Measurements from ENCODE around the gene BHLHE40. TPM values are rescaled to one million over a fixed set of nuclear protein-coding genes. Genes with fewer than 3 reads are reported as not detected.

BHLHE40 gene
- polyA plus RNA-seq, 1 donor from 2014 or later = 11.1 TPM

DNA sequence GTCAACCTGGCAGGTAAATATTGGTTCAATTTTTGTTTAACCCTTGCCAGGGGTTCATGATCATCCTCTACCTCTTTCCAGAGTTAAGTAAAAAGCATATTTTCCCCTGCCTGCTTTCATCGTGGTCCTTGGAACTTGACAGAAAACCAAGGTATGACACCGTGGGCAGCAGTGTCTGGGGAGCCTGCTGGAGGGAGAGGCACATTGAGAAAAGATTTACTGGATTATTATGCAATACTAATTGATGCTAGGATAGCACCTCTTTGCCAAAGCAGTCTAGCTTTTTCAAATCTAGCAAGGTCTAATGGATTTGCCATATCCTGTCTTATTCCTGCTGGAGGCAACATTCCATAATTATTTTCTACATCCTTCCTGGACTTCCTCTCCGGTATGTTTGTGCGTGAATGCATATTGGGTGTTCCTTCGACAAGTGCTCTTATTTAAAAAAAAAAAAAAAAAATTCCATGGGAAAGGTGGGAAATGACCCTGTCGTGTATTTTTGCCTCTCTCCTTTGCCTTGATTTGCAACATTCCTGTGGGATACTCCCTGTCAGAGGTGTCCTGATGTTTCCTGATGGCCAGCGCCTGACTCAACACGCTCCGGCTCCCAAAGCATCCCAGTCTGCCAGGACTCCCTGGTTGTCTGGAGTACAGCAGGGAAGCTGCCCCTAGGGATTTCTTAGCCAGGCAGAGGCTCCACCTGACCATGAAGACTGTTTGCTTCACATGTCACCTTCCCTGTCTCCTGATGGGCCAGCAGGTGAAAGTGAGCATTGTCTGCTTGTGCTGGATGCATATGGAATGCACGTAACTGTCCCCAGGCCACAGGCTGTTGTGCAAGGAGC, 6.3 kb downstream of the BHLHE40 start:
- Mint-ChIP-seq H3K27ac (peak overlapping the region; percentile 84 to 99 (median 96)), H3K4me1 (peaks cover 48 to 65% (median 50%) of the 10 kb centered on the region in 3 donors), H3K36me3 (peaks cover 3% of the 10 kb centered on the region), H3K4me3 (peak overlapping the region; percentile 39 to 90 (median 82)), H3K27me3 (no peaks in the 10 kb centered on the region), H3K9me3 (no peaks in the 10 kb centered on the region)

DNA sequence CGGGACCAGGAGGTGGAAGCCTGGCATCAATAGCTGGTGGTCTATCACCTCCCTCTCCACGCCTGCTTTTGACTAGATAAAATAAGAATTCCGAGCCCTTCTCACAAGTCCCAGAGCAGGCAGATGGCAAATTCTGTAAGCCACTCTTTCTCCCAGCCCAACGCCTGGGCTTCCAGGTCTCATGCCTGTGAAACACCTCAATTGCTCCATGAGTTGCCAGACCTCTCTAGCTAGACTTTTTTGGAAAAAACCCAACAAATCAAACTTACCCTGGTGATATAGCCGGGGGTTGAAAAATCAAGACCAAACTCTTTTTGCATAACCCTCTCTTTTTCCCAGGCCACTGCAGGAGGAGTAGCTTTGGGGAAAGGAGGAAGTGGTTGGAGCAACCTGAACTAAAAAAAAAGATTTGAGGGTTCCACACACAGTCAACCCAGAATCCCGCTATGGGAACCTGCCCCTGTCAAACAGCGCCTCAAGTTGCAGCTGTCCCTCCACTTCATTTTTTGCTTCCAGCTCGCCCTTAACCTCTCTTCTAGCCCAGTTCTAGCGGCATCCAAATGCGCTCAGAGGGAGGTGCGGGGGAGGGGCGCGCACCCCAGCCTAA, 7.0 kb downstream of the BHLHE40 start:
- peaks cover 46 to 60% (median 48%) of the 10 kb centered on the region in 3 donors for H3K4me1 Mint-ChIP-seq

DNA sequence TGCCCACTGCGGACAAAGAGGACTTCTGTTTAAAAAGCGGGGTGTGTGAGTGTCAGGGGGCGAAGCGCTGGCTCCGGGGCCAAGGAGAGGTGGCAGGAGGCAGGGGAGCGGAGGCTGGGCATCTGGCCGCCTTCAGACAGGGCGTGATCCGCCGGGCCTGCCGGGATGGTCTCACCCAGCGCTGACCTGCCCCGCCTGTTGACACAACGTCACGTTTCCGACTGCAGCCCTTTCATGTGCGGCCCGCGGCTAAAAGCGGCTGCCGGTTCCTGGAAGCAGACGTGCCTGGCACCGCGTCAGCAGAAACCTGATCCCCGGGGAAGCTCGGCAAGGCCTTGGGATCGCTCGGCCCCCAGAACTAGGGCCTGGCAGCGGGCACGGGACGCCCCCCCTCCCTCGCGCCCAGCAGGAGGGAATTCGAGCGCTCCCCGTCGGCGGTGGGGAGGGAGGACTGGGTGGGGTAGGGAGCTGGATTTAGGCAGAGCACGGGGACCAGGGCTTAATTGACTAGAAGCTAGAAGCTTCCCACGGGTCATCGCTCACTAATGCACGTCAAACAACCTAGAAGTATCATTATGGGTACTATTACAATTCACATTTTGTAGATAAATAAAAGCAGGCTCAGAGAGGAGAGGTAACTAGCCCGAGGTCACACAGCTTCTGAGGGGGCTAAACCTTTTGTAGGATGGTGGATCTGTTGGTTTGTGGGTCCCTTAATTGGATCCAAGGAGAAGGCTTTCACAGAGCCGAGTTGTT, 7.7 kb downstream of the BHLHE40 start:
- no peaks in the 10 kb centered on the region for H3K9me3 Mint-ChIP-seq
- peak overlapping the region; percentile 77 to 94 (median 88) for H3K4me3 Mint-ChIP-seq
- no peaks in the 10 kb centered on the region for H3K27me3 Mint-ChIP-seq
- H3K36me3 Mint-ChIP-seq = peaks cover 2% of the 10 kb centered on the region
- H3K27ac Mint-ChIP-seq = peak overlapping the region; percentile 84 to 99 (median 96)
- peaks cover 41 to 55% (median 41%) of the 10 kb centered on the region in 3 donors for H3K4me1 Mint-ChIP-seq

More for the DNA sequence above, 7.0 kb downstream of the BHLHE40 start:
- peak overlapping the region; percentile 84 to 99 (median 96) for H3K27ac Mint-ChIP-seq
- H3K4me3 Mint-ChIP-seq = peak overlapping the region; percentile 77 to 94 (median 88)
- H3K27me3 Mint-ChIP-seq = no peaks in the 10 kb centered on the region
- H3K36me3 Mint-ChIP-seq = peaks cover 3% of the 10 kb centered on the region
- H3K9me3 Mint-ChIP-seq = no peaks in the 10 kb centered on the region

DNA sequence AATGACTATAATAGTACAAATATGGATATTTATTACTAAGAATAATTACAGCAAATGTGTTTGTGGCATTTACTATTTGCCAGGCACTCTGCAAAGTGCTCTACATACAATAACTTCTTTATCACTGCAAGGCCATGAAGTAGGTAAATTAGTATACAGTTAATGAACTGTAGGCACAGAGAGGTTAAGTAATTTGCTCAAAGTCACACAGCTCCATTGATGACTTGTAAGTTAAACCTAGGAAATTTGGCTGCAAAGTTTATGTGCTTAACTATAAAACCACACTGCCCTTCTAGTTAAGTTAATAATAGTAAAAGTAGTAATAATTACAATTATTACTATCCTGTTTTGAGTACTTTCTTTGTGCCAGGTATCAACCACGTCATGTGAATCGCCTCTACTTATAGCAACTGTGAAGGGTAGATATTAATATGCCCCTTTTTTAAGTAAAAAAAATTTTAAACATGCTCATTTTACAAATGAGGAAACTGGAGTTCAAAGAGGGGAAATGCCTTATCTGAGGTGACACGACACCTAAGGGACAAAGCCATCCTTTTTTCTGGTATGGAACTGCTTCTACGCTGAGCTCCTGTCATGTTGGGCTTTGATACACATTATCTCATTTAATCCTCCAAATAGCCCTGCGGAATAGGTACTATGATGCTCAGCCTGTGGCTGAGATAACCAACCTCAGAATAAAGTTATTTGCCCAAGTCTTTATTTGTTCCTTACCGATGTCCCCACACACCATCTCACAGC, 8.5 kb downstream of the BHLHE40 start:
- Mint-ChIP-seq H3K4me3 (peak overlapping the region; percentile 77 to 94 (median 88)), H3K9me3 (no peaks in the 10 kb centered on the region), H3K4me1 (peaks cover 37 to 51% (median 39%) of the 10 kb centered on the region in 3 donors), H3K36me3 (peaks cover 2% of the 10 kb centered on the region), H3K27me3 (no peaks in the 10 kb centered on the region), H3K27ac (peak overlapping the region; percentile 84 to 99 (median 85))

DNA sequence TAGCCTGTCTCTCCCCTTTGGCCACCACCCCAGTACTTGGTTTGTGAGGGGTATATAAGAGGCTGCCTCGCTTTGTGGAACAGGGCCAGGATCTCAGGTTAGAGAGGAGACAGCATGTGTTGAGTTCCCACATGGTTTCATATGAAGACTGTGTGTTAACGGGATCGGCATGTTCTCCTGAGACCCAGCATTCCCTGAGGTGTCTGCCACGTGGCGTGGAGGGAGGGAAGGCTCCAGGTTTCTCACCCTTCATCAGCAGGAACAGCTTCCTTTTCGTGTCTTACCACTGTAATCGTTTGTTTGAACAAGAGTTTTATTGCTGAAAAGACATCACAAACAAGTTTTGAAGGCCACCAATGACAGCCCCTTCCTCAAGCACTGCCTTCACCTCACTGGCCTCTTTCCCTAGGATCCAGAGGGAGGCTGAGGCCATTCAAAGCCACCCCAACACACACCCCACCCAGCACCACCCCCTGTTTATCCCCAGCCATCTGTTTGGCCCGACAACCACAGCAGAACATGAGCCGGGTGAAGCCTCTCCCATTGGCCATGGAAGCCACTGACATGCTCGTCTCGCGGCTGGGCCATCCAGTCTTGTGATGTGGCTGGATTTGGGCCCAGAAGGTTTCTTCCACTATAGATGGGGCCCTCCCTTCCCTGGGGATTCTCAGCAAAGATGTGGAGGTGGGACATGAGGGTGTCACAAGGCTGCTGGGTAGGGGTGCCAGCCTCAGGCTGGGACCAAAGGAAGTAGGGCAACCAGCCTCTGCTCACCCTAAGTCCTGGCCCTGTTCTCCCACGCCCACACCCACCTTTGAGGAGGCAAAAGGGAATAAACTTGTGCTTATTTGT, 10.0 kb downstream of the BHLHE40 start:
- Mint-ChIP-seq H3K27me3 (no peaks in the 10 kb centered on the region), H3K27ac (peak overlapping the region in 1 of 3 donors; percentile 39), H3K4me1 (peaks cover 28 to 38% (median 30%) of the 10 kb centered on the region in 3 donors)

DNA sequence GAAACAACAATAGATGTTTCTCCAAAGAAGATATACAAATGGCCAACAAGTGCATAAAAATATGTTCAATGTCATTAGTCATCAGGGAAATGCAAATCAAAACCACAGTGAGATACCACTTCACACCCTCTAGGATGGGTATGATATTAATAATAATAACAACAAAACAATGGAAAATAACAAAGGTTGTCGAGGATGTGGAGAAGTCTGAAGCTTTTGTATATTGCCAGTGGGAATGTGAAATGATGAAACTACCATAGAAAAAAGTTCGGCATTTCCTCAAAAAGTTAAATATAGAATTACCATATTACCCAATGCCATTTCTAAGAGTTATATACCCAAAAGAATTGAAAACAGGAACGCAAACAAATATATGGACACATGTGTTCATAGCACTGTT, 10.8 kb downstream of the BHLHE40 start:
- H3K27me3 Mint-ChIP-seq = no peaks in the 10 kb centered on the region
- H3K36me3 Mint-ChIP-seq = no peaks in the 10 kb centered on the region
- H3K9me3 Mint-ChIP-seq = no peaks in the 10 kb centered on the region
- H3K27ac Mint-ChIP-seq = no peak overlapping the region
- H3K4me3 Mint-ChIP-seq = peak overlapping the region in 1 of 4 donors; percentile 23
- H3K4me1 Mint-ChIP-seq = peaks cover 24 to 32% (median 25%) of the 10 kb centered on the region in 3 donors

More for the DNA sequence above, 10.0 kb downstream of the BHLHE40 start:
- peak overlapping the region in 2 of 4 donors; percentile 55 to 70 for H3K4me3 Mint-ChIP-seq
- H3K36me3 Mint-ChIP-seq = no peaks in the 10 kb centered on the region
- H3K9me3 Mint-ChIP-seq = no peaks in the 10 kb centered on the region

DNA sequence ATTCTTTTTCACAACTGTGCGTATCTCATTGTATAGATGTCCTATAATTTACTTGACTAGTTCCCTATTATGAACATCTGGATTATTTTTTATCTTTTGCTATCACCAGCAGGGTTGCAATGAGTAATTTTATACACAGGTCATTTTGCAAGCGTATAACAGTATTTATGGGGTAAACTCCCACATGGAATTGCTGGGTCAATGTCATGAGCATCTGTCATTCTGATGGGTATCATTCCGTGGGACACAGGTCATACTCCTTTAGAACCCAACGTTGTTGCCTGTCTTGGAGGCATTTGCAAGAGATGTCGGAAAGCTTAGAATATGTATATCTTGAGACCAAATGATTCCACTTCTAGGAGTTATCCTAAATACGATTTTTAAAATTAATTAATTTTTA, 12.9 kb downstream of the BHLHE40 start:
- H3K9me3 Mint-ChIP-seq = no peaks in the 10 kb centered on the region
- H3K36me3 Mint-ChIP-seq = no peaks in the 10 kb centered on the region
- H3K4me1 Mint-ChIP-seq = peaks cover 11 to 22% (median 15%) of the 10 kb centered on the region in 3 donors
- H3K27me3 Mint-ChIP-seq = no peaks in the 10 kb centered on the region
- no peak overlapping the region for H3K4me3 Mint-ChIP-seq
- H3K27ac Mint-ChIP-seq = no peak overlapping the region

DNA sequence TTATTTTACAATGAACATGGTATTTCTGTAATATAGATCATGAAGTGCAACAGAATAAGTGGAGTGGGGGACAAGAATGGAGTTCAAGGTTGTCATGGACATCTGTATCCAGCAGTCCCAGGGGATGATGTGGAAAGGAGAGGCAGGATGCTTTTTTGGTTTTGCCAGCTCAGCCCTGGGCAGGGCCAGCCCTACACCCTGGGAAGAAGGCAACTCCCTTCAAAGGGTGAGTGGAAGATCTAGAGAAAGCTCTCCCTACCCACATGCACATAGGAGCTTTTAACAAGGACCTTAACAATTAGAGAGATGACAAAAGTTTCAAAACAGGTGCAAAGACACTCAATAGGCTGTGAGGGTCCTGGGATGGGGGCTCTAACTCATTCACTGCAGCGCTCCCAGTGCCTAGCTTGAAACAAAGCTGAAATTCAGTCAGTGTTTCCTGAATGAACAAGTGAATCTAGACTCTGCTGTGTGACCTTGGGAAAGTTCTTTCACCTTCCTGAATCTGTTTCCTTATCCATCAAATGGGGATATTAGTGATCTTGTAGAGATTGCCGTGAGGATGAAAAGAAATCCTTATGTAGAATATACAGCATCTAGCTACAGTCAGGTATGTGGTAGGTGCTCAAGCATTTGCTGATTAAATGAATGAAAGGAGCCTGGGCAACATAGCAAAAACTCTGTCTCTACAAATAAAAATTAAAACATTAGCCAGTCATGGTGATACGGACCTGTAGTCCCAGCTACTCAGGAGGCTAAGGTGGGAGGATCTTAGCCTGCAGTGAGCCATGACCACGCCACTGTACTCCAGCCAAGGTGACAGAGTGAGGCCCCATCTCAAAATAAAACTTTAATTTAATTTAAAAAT, 14.3 kb downstream of the BHLHE40 start:
- H3K27me3 Mint-ChIP-seq = no peaks in the 10 kb centered on the region
- no peaks in the 10 kb centered on the region for H3K36me3 Mint-ChIP-seq
- no peaks in the 10 kb centered on the region for H3K9me3 Mint-ChIP-seq
- H3K4me1 Mint-ChIP-seq = peaks cover 4 to 15% (median 9%) of the 10 kb centered on the region in 3 donors
- peak overlapping the region in 1 of 3 donors; percentile 61 for H3K27ac Mint-ChIP-seq
- H3K4me3 Mint-ChIP-seq = no peak overlapping the region

DNA sequence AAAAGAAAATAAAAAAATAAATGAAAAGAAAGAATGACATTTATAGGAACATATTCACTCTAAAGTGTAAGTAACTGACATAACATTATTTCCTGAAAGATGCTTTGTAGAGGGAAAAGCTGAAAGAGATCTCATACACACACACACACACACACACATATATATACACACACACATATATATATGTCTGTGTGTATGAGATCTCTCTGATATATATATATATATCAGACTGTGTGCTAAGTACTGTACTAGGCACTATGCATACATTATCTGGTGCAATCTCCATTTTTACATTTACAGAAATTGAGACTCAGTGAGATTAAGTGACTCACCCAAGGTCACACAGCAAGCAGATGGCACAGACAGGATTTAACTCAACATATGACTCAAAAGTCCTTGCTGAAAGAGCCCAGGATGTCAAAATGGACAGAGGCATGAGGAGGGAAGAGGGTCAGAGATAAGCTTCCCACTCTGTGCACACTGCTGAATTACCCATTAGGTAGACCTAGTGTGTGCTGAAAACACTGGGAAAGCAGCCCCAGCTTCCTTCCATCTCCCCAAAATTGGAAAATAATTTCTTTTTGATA, 15.0 kb downstream of the BHLHE40 start:
- Mint-ChIP-seq H3K9me3 (no peaks in the 10 kb centered on the region), H3K4me1 (peaks cover 4 to 12% (median 8%) of the 10 kb centered on the region in 3 donors), H3K27me3 (no peaks in the 10 kb centered on the region), H3K36me3 (no peaks in the 10 kb centered on the region), H3K4me3 (no peak overlapping the region), H3K27ac (no peak overlapping the region)

DNA sequence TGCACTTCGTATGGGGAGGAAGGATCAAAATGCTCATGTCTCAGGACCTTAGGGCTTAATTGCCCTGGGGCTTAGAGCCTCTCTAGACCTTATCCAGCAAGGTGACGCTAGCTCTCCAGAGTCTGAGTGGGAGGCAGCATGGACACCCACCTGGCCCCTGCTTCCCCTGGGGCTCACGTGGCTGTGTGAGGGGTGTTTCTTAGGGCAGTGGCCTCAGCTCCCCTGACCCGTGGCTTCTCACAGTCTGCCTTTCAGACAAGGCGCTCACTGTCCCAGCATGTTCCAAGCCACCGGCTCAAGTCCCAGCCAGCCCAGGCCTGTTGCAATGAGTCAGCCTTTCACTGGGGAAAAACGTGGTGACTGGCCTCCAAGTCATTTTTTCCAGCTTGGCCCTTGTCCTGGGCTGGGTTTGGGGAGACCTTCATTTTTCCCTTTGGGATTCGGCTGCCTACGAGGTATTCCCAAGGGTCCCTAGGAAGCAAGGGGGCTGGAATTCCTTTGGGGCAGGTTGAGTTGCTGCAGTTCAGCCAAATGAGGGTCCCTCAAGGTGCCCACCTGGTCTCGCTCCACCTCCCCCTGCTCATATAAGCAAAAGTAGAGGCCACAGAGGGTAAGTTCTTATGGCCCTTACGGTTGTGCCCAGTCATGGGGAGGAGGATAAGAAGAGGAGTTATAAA, 15.7 kb downstream of the BHLHE40 start:
- Mint-ChIP-seq H3K27ac (no peak overlapping the region), H3K4me3 (no peak overlapping the region), H3K36me3 (no peaks in the 10 kb centered on the region), H3K9me3 (no peaks in the 10 kb centered on the region), H3K4me1 (peaks cover 4 to 8% (median 6%) of the 10 kb centered on the region in 3 donors), H3K27me3 (no peaks in the 10 kb centered on the region)

DNA sequence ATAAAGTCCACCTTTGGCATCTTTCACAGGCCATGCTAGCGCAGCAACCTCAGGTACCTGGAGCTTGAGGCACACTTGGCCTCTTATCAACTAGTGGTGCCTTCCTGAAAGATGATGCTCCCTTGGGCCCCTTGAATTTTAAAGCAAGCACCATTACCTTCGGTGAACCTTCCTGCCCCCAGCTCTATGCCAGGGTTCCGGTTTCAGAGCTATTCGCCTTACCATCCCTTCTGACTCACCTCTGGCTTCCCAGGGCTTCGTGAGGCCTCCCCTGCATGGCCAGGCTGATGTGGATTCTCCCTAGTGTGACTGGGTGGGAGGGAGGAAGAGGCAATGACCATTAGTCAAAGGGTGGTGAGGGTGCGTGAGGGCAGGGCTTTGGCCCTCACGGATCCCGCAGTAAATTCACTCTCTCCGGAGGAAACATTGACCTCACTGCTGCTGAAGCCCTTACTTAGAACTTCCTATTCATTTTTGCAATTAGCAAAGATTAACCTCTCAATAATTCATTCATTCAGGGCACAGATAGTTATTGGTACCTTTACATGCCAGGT, 16.3 kb downstream of the BHLHE40 start:
- H3K4me3 Mint-ChIP-seq = no peak overlapping the region
- peaks cover 3 to 4% (median 3%) of the 10 kb centered on the region in 3 donors for H3K4me1 Mint-ChIP-seq
- H3K27me3 Mint-ChIP-seq = no peaks in the 10 kb centered on the region
- no peaks in the 10 kb centered on the region for H3K9me3 Mint-ChIP-seq
- no peak overlapping the region for H3K27ac Mint-ChIP-seq
- no peaks in the 10 kb centered on the region for H3K36me3 Mint-ChIP-seq

DNA sequence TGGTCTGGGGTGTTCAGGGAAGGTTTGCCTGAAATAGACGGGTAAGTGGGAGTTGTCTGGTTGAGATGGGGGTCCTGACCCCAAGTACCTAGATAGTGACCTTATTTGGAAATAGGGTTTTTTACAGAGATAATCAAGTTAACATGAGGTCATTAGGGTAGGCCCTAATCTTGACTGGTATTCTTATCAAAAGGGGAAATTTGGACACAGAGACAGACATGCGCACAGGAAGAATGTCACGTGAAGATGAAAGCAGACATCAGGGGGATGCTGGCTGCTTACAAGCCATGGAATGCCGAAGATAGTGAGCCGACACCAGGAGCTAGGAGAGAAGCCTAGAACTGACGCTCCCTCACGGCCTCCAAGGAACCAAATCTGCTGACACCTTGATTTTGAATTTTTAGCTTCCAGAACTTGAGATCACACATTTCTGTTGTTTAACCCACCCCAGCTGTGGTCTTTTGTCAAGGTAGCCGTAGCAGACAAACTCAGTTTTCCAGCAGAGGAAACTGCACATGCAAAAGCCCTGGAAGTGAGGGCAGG, 17.1 kb downstream of the BHLHE40 start:
- H3K9me3 Mint-ChIP-seq = no peaks in the 10 kb centered on the region
- no peak overlapping the region for H3K4me3 Mint-ChIP-seq
- H3K4me1 Mint-ChIP-seq = peaks cover 3 to 4% (median 3%) of the 10 kb centered on the region in 3 donors
- H3K27ac Mint-ChIP-seq = no peak overlapping the region
- no peaks in the 10 kb centered on the region for H3K36me3 Mint-ChIP-seq
- no peaks in the 10 kb centered on the region for H3K27me3 Mint-ChIP-seq
